ENCODE data around the gene IQSEC3.
"Not testable (repeated sequence)": the region's sequence is repeated elsewhere in the genome, so short reads cannot be mapped to it uniquely, and the experiment has no call there.

Gene IQSEC3

DNA sequence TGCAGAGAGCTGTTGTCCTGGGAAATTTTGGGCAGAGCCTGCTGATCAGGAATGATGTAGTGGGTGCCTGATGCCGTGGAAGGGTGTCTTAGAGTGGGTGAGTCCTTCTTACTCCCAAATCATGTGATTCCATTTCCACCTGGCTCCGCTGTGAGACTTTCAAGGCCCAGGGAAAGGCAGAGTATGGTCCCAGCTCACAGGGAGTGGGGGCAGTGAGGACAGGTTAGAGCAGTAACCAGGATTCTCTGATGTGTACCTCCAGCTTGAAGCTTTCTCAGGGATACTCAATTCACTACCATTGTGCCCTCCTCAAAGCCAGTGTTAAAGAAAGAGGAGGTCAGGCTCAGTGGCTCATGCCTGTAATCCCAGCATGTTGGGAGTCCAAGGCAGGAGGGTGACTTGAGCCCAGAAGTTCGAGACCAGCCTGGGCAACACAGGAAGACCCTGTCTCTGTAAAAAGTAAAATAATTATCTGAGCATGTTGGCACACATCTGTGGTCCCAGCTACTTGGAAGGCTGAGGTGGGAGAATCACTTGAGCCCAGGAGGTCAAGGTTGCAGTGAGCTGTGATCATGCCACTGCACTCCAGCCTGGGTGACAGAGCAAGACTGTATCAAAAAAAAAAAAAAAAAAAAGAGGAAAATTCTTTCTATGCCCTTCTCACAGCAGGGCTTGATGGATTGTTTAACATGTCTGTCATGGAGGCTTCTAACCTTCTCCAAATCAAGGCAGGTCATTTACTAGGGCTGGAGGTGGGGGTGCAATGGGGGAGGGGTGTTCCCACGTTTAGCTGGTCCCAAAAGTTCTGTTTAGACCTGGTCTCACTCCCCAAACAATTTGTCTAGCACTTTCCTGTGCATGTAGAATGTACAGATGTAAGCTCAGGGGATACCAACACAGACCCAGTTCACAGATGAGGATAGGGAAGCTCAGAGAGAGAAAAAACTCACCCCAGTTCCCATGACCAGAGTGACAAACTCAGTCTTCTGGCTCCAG, 12.5 kb upstream of the IQSEC3 start:
- Histone ChIP-seq H3K4me1 (ENCODE audit: control extremely low read depth in 1 of 4, control insufficient read depth in 4 of 4, insufficient read depth in 4 of 4, low read length in 3 of 4) (no peaks in the 10 kb centered on the region), H3K36me3 (ENCODE audit: control insufficient read depth in 4 of 4, insufficient read depth in 4 of 4, low read length in 3 of 4) (no peaks in the 10 kb centered on the region), H3K4me3 (ENCODE audit: control insufficient read depth in 1 of 7, extremely low read depth in 1 of 7, insufficient read depth in 4 of 7, low read depth in 2 of 7, low read length in 6 of 7) (no peak overlapping the region), H3K27me3 (replicated peaks in 2 of 5; ENCODE audit: control insufficient read depth in 4 of 5, insufficient read depth in 5 of 5, low read length in 4 of 5) (peaks cover 7 to 41% (median 14%) of the 10 kb centered on the region in 5 experiments), H3K27ac (ENCODE audit: insufficient read depth in 1 of 2, low read depth in 1 of 2, low read length in 2 of 2, poor library complexity in 1 of 2, severe bottlenecking in 2 of 2) (no peak overlapping the region), H3K9me3 (ENCODE audit: control extremely low read depth in 1 of 5, control insufficient read depth in 4 of 5, insufficient read depth in 2 of 5, low read depth in 1 of 5, low read length in 4 of 5) (peaks cover 0 to 14% (median 7%) of the 10 kb centered on the region in 5 experiments)
- 63% methylated on average over 4 of the region's 4 CpGs for WGBS (ENCODE audit: insufficient coverage)
- ChIA-PET CTCF (interaction anchor here (1.0 kb wide), 2 partner anchors 90 to 166 kb away, joined by 3 read pairs; no protein-coding TSS in a partner anchor), POLR2A (no interaction called here)
- no peak for DNase-seq

DNA sequence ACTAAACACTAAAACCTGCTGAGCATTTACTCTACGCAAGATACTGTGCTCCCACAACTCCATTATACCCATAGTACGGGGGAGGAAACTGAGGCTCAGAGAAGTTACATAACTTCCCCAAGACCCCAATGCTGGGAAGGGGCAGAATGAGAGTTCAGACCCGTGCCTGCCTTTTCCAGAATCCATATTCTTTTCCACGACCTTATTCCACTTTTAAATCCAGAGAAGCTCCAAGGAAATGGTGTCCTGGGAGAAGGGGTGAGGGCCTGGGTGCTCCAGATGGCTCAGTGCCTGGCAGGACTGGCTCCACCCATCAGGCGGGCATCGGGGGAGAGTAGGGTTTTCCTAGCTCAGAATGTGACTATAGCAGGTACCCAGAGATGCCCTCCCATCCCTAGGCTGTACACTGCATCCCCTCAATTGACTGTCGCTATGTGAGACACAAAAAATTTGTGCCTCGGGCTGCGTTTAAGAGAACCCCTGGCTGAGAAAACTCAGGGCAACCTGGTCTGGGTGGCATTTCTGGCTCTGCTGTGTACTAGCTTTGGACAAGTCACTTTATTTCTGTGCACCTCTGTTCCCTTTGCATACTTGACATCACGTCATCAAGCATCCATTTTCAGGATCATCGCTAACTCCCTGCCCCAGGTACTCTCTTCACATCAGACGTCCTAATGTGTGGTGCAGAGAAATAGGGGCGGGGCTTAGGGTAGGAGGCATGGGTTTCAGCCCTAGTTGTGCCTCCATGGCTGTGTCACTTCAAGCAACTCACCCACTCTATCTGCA, 11.6 kb upstream of the IQSEC3 start:
- H3K4me3 ChIP-seq (ENCODE audit: control insufficient read depth in 1 of 7, extremely low read depth in 1 of 7, insufficient read depth in 4 of 7, low read depth in 2 of 7, low read length in 6 of 7) = no peak overlapping the region
- H3K9me3 ChIP-seq (ENCODE audit: control extremely low read depth in 1 of 5, control insufficient read depth in 4 of 5, insufficient read depth in 2 of 5, low read depth in 1 of 5, low read length in 4 of 5) = peaks cover 0 to 18% (median 7%) of the 10 kb centered on the region in 5 experiments
- H3K27ac ChIP-seq (ENCODE audit: insufficient read depth in 1 of 2, low read depth in 1 of 2, low read length in 2 of 2, poor library complexity in 1 of 2, severe bottlenecking in 2 of 2) = no peak overlapping the region
- no peaks in the 10 kb centered on the region for H3K4me1 ChIP-seq (ENCODE audit: control extremely low read depth in 1 of 4, control insufficient read depth in 4 of 4, insufficient read depth in 4 of 4, low read length in 3 of 4)
- CTCF ChIA-PET = interaction anchor here (1.0 kb wide), 2 partner anchors 89 to 98 kb away, joined by 3 read pairs; no protein-coding TSS in a partner anchor
- no peaks in the 10 kb centered on the region for H3K36me3 ChIP-seq (ENCODE audit: control insufficient read depth in 4 of 4, insufficient read depth in 4 of 4, low read length in 3 of 4)
- peaks cover 7 to 41% (median 14%) of the 10 kb centered on the region in 5 experiments for H3K27me3 ChIP-seq (replicated peaks in 2 of 5; ENCODE audit: control insufficient read depth in 4 of 5, insufficient read depth in 5 of 5, low read length in 4 of 5)
- POLR2A ChIA-PET = no interaction called here
- 69% methylated on average over 13 of the region's 13 CpGs for WGBS (ENCODE audit: insufficient coverage)
- no peak for DNase-seq

DNA sequence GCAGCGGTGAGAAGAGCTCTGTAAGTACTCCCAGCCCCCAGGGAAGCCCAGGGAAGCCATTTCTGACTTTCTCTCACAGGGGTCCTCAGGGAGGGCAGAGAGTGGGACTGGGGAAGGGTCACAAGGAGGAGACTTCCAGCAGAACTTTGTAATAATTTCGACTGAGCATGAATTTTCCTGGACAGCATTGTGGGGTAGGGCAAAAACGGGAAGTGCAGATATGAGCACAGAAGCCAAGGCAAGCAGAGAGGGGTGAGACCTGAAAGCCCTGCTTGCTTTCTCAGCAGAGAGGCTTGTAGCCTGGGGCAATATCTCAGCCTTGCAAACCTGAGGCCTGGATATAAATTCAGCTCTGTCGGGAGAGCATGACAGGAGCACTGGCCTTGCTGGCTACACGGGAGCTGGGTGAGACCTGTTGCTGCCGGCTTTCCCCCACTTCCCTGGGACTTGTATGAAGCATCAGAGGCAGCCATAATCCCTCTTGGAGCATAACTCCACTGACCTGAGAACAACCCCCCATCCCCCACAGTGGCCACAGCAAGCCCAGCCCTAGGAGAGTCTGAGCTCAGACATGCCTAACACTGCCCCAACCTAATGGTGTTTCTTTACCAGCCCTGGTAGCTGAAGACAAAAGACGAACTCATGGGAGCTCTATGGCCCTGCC, 9.8 kb upstream of the IQSEC3 start:
- H3K27ac ChIP-seq (ENCODE audit: insufficient read depth in 1 of 2, low read depth in 1 of 2, low read length in 2 of 2, poor library complexity in 1 of 2, severe bottlenecking in 2 of 2) = no peak overlapping the region
- POLR2A ChIA-PET = no interaction called here
- WGBS (ENCODE audit: insufficient coverage) = 66% methylated on average over 7 of the region's 7 CpGs

DNA sequence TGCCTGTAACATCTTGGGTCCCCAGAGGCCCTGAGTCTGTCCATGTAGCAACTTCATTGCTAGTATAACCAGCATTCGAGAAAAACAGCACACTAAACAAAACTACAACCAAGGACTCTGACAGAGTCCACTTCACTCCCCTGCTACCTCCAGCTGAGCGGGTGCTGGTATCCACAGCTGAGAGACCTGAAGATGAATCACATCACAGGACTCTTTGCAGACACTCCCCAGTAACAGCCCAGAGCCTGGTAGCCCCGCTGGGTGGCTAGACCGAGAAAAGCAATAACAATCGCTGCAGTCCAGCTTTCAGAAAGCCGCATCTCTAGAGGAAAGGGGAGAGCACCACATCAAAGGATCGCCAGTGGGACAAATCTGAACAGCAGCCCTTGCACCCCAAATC, 9.0 kb upstream of the IQSEC3 start:
- CTCF ChIA-PET = interaction anchor here (1.2 kb wide), 1 partner anchor 100 kb away, joined by 4 read pairs; no protein-coding TSS in a partner anchor
- no peak for DNase-seq
- Histone ChIP-seq H3K36me3 (ENCODE audit: control insufficient read depth in 4 of 4, insufficient read depth in 4 of 4, low read length in 3 of 4) (no peaks in the 10 kb centered on the region), H3K4me1 (ENCODE audit: control extremely low read depth in 1 of 4, control insufficient read depth in 4 of 4, insufficient read depth in 4 of 4, low read length in 3 of 4) (no peaks in the 10 kb centered on the region), H3K27ac (ENCODE audit: insufficient read depth in 1 of 2, low read depth in 1 of 2, low read length in 2 of 2, poor library complexity in 1 of 2, severe bottlenecking in 2 of 2) (no peak overlapping the region), H3K9me3 (ENCODE audit: control extremely low read depth in 1 of 5, control insufficient read depth in 4 of 5, insufficient read depth in 2 of 5, low read depth in 1 of 5, low read length in 4 of 5) (peaks cover 0 to 23% (median 7%) of the 10 kb centered on the region in 5 experiments), H3K27me3 (replicated peaks in 2 of 5; ENCODE audit: control insufficient read depth in 4 of 5, insufficient read depth in 5 of 5, low read length in 4 of 5) (peaks cover 7 to 41% (median 14%) of the 10 kb centered on the region in 5 experiments), H3K4me3 (ENCODE audit: control insufficient read depth in 1 of 7, extremely low read depth in 1 of 7, insufficient read depth in 4 of 7, low read depth in 2 of 7, low read length in 6 of 7) (no peak overlapping the region)
- POLR2A ChIA-PET = no interaction called here
- 84% methylated on average over 6 of the region's 7 CpGs for WGBS (ENCODE audit: insufficient coverage)

More for the DNA sequence above, 9.8 kb upstream of the IQSEC3 start:
- H3K9me3 ChIP-seq (ENCODE audit: control extremely low read depth in 1 of 5, control insufficient read depth in 4 of 5, insufficient read depth in 2 of 5, low read depth in 1 of 5, low read length in 4 of 5) = peaks cover 0 to 22% (median 7%) of the 10 kb centered on the region in 5 experiments
- CTCF ChIA-PET = interaction anchor here (1.2 kb wide), 1 partner anchor 101 kb away, joined by 4 read pairs; no protein-coding TSS in a partner anchor
- no peaks in the 10 kb centered on the region for H3K4me1 ChIP-seq (ENCODE audit: control extremely low read depth in 1 of 4, control insufficient read depth in 4 of 4, insufficient read depth in 4 of 4, low read length in 3 of 4)
- DNase-seq = peak in 1 of 3 donors; percentile 18
- H3K4me3 ChIP-seq (ENCODE audit: control insufficient read depth in 1 of 7, extremely low read depth in 1 of 7, insufficient read depth in 4 of 7, low read depth in 2 of 7, low read length in 6 of 7) = no peak overlapping the region
- no peaks in the 10 kb centered on the region for H3K36me3 ChIP-seq (ENCODE audit: control insufficient read depth in 4 of 4, insufficient read depth in 4 of 4, low read length in 3 of 4)
- peaks cover 7 to 41% (median 14%) of the 10 kb centered on the region in 5 experiments for H3K27me3 ChIP-seq (replicated peaks in 2 of 5; ENCODE audit: control insufficient read depth in 4 of 5, insufficient read depth in 5 of 5, low read length in 4 of 5)

DNA sequence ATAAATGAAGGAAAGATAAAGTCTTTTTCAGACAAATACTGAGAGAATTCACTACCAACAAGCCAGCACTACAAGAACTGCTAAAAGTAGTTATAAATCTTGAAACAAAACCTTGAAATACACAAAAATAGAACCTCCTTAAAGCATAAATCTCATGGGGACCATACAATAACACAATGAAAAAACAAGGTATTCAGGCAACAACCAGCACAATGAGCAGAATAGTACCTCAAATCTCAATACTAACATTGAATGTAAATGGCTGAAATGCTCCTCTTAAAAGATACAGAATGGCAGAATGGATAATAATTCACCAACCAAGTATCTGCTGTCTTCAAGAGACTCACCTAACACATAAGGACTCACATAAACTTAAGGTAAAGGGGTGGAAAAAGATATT, 7.7 kb upstream of the IQSEC3 start:
- ChIA-PET CTCF (no interaction called here), POLR2A (no interaction called here)
- Histone ChIP-seq H3K27ac (ENCODE audit: insufficient read depth in 1 of 2, low read depth in 1 of 2, low read length in 2 of 2, poor library complexity in 1 of 2, severe bottlenecking in 2 of 2) (no peak overlapping the region), H3K27me3 (replicated peaks in 2 of 5; ENCODE audit: control insufficient read depth in 4 of 5, insufficient read depth in 5 of 5, low read length in 4 of 5) (peaks cover 7 to 34% (median 10%) of the 10 kb centered on the region in 5 experiments), H3K36me3 (ENCODE audit: control insufficient read depth in 4 of 4, insufficient read depth in 4 of 4, low read length in 3 of 4) (no peaks in the 10 kb centered on the region), H3K4me1 (ENCODE audit: control extremely low read depth in 1 of 4, control insufficient read depth in 4 of 4, insufficient read depth in 4 of 4, low read length in 3 of 4) (no peaks in the 10 kb centered on the region), H3K4me3 (ENCODE audit: control insufficient read depth in 1 of 7, extremely low read depth in 1 of 7, insufficient read depth in 4 of 7, low read depth in 2 of 7, low read length in 6 of 7) (no peak overlapping the region), H3K9me3 (ENCODE audit: control extremely low read depth in 1 of 5, control insufficient read depth in 4 of 5, insufficient read depth in 2 of 5, low read depth in 1 of 5, low read length in 4 of 5) (peaks cover 0 to 23% (median 7%) of the 10 kb centered on the region in 5 experiments)
- DNase-seq = no peak

DNA sequence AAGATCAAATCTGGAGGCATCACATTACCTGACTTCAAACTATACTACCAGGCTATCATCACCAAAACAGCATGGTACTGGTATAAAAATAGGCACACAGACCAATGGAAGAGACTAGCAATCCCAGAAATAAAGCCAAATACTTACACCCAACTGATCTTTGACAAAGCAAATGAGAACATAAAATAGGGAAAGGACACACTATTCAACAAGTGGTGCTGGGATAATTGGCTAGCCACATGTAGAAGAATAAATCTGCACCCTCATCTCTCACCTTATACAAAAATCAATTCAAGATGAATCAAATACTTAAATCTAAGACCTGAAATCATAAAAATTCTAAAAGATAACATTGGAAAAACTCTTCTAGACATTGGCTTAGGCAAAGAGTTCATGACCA, 4.7 kb upstream of the IQSEC3 start:
- POLR2A ChIA-PET; H3K27ac ChIP-seq (ENCODE audit: insufficient read depth in 1 of 2, low read depth in 1 of 2, low read length in 2 of 2, poor library complexity in 1 of 2, severe bottlenecking in 2 of 2); H3K4me3 ChIP-seq (ENCODE audit: control insufficient read depth in 1 of 7, extremely low read depth in 1 of 7, insufficient read depth in 4 of 7, low read depth in 2 of 7, low read length in 6 of 7); CTCF ChIA-PET; H3K4me1 ChIP-seq (ENCODE audit: control extremely low read depth in 1 of 4, control insufficient read depth in 4 of 4, insufficient read depth in 4 of 4, low read length in 3 of 4); DNase-seq; H3K36me3 ChIP-seq (ENCODE audit: control insufficient read depth in 4 of 4, insufficient read depth in 4 of 4, low read length in 3 of 4): not testable (repeated sequence)
- Histone ChIP-seq H3K9me3 (ENCODE audit: control extremely low read depth in 1 of 5, control insufficient read depth in 4 of 5, insufficient read depth in 2 of 5, low read depth in 1 of 5, low read length in 4 of 5) (peaks cover 0 to 22% (median 7%) of the 10 kb centered on the region in 5 experiments), H3K27me3 (replicated peaks in 2 of 5; ENCODE audit: control insufficient read depth in 4 of 5, insufficient read depth in 5 of 5, low read length in 4 of 5) (peaks cover 0 to 20% (median 4%) of the 10 kb centered on the region in 5 experiments)

All from common myeloid progenitor, CD34-positive (primary cell).